ENCODE results near the gene DDRGK1.
A peak's percentile ranks its signal among the peaks of the same experiment; 100 is the strongest.

The DDRGK1 gene

GRCh38 chr20:3204124-3204794 is at the start of gene DDRGK1:
Gene DDRGK1 (minus strand): TSS chr20:3204682. CDS start chr20:3204627, 55 bp downstream.
- peak; percentile 63 for DNase-seq (ENCODE audit: low read depth)

- no peak for DNase-seq (ENCODE audit: low read depth)
Measured at GRCh38 chr20:3251806-3252205, 47.3 kb upstream of the DDRGK1 start.

GRCh38 chr20:3250091-3250504 is 45.6 kb upstream of the DDRGK1 start:
- no peak for DNase-seq (ENCODE audit: low read depth)

- DNase-seq (ENCODE audit: low read depth): no peak
Measured at GRCh38 chr20:3248993-3249347, 44.5 kb upstream of the DDRGK1 start.

- no peak for DNase-seq (ENCODE audit: low read depth)
Measured at GRCh38 chr20:3248167-3248992, 43.9 kb upstream of the DDRGK1 start.

GRCh38 chr20:3247638-3248037 is 43.2 kb upstream of the DDRGK1 start:
- DNase-seq (ENCODE audit: low read depth): no peak

GRCh38 chr20:3246682-3247081 is 42.2 kb upstream of the DDRGK1 start:
- DNase-seq (ENCODE audit: low read depth): no peak

- DNase-seq (ENCODE audit: low read depth): no peak
Measured at GRCh38 chr20:3245711-3246110, 41.2 kb upstream of the DDRGK1 start.

GRCh38 chr20:3245156-3245555 is 40.7 kb upstream of the DDRGK1 start:
- DNase-seq (ENCODE audit: low read depth): no peak

GRCh38 chr20:3244613-3245012 is 40.1 kb upstream of the DDRGK1 start:
- DNase-seq (ENCODE audit: low read depth): no peak

GRCh38 chr20:3243718-3244358 is 39.4 kb upstream of the DDRGK1 start:
- DNase-seq (ENCODE audit: low read depth): no peak

- DNase-seq (ENCODE audit: low read depth): no peak
Measured at GRCh38 chr20:3242172-3242692, 37.8 kb upstream of the DDRGK1 start.

GRCh38 chr20:3240776-3241363 is 36.4 kb upstream of the DDRGK1 start:
- DNase-seq (ENCODE audit: low read depth): no peak

GRCh38 chr20:3239867-3240775 is 35.6 kb upstream of the DDRGK1 start:
- no peak for DNase-seq (ENCODE audit: low read depth)

GRCh38 chr20:3239026-3239866 is 34.8 kb upstream of the DDRGK1 start, which contains the start of gene SLC4A11:
Gene SLC4A11 (minus strand): TSS chr20:3239190. CDS start chr20:3239137, 53 bp downstream.
- no peak for DNase-seq (ENCODE audit: low read depth)

GRCh38 chr20:3238616-3239025 is 34.1 kb upstream of the DDRGK1 start:
- no peak for DNase-seq (ENCODE audit: low read depth)

- no peak for DNase-seq (ENCODE audit: low read depth)
Measured at GRCh38 chr20:3237958-3238615, 33.6 kb upstream of the DDRGK1 start.

GRCh38 chr20:3237011-3237957 is 32.8 kb upstream of the DDRGK1 start:
- DNase-seq (ENCODE audit: low read depth): no peak
